DOHH2 (cell line): Measurements from ENCODE around the gene MAST1.
A peak's percentile ranks its signal among the peaks of the same experiment; 100 is the strongest.

Source experiments
- H3F3A ChIP-seq: fragments of 200-600 bp; sonication (generic), shearing (Covaris generic); 2 replicates; pipeline ENCODE4 v1.6.0; 2016; ENCODE audit warnings: antibody characterized with exemption, mild to moderate bottlenecking; ENCODE audit not compliant: control insufficient read depth, insufficient read depth
- H3K27ac ChIP-seq: fragments of 200-600 bp; sonication (generic); 2 replicates; pipeline ENCODE4 v1.5.1; 2014; ENCODE audit warnings: low read depth, mild to moderate bottlenecking, low read length, moderate library complexity
- H3K27me3 ChIP-seq: fragments of 200-600 bp; sonication (generic); 2 replicates; pipeline ENCODE4 v1.6.1; 2014; ENCODE audit warnings: mild to moderate bottlenecking, low read length, mixed read lengths; ENCODE audit not compliant: control insufficient read depth
- H3K36me3 ChIP-seq: fragments of 200-600 bp; sonication (generic); 2 replicates; pipeline ENCODE4 v1.6.1; 2014; ENCODE audit warnings: mild to moderate bottlenecking, low read length, moderate library complexity, mixed read lengths; ENCODE audit not compliant: control insufficient read depth
- H3K4me1 ChIP-seq: fragments of 200-600 bp; sonication (generic); 2 replicates; pipeline ENCODE4 v1.6.1; 2014; ENCODE audit warnings: mild to moderate bottlenecking, low read length, mixed read lengths; ENCODE audit not compliant: control insufficient read depth
- H3K4me2 ChIP-seq: fragments of 200-600 bp; sonication (generic); 2 replicates; pipeline ENCODE4 v1.6.0; 2014; ENCODE audit warnings: mild to moderate bottlenecking, low read length, moderate library complexity
- H3K4me3 ChIP-seq: fragments of 200-600 bp; sonication (generic); 2 replicates; pipeline ENCODE4 v1.5.1; 2014; ENCODE audit warnings: mild to moderate bottlenecking, low read length, mixed read lengths
- H3K79me2 ChIP-seq: fragments of 200-600 bp; sonication (generic); 2 replicates; pipeline ENCODE4 v1.6.1; 2014; ENCODE audit warnings: mild to moderate bottlenecking, low read length, mixed read lengths; ENCODE audit not compliant: control insufficient read depth
- H3K9me2 ChIP-seq: fragments of 200-600 bp; sonication (generic); replicated peaks from 2 replicates; pipeline ENCODE4 v1.6.1; 2014; ENCODE audit warnings: mild to moderate bottlenecking, low read length, mixed read lengths; ENCODE audit not compliant: control insufficient read depth
- H3K9me3 ChIP-seq: fragments of 200-600 bp; sonication (generic); 2 replicates; pipeline ENCODE4 v1.6.1; 2014; ENCODE audit warnings: antibody characterized with exemption, low read length, mixed read lengths; ENCODE audit not compliant: control insufficient read depth, insufficient read depth
- H4K20me1 ChIP-seq: fragments of 200-600 bp; sonication (generic); 2 replicates; pipeline ENCODE4 v1.6.0; 2014; ENCODE audit warnings: low read depth, mild to moderate bottlenecking, antibody characterized with exemption, low read length, moderate library complexity; ENCODE audit not compliant: control insufficient read depth, insufficient read depth
- EZH2phosphoT487 ChIP-seq: fragments of 200-600 bp; sonication (generic); IDR thresholded peaks from 2 replicates; pipeline ENCODE4 v1.6.1; 2017; ENCODE audit warnings: borderline replicate concordance, mild to moderate bottlenecking, antibody characterized with exemption, low read length, moderate library complexity, mixed read lengths
- TF ChIP-seq, protein P1 (sequence below): fragments of 200-600 bp; sonication (generic); IDR thresholded peaks from one replicate; pipeline ENCODE4 v1.5.1; 2014; ENCODE audit warnings: antibody characterized with exemption, mild to moderate bottlenecking, low read depth, low read length; ENCODE audit not compliant: poor library complexity, severe bottlenecking

MAST1 gene

GRCh38 chr19:12833418-12833737 lies 4.9 kb upstream of the MAST1 start:
- Histone ChIP-seq H4K20me1 (no peaks in the 10 kb centered on the region), H3K9me2 (no peaks in the 10 kb centered on the region), H3K4me3 (peak overlapping the region; percentile 48), H3K27ac (no peak overlapping the region), H3K9me3 (no peaks in the 10 kb centered on the region), H3K79me2 (no peaks in the 10 kb centered on the region), H3K4me2 (peak overlapping the region; percentile 48), H3K27me3 (peaks cover 36% of the 10 kb centered on the region), H3K36me3 (no peaks in the 10 kb centered on the region), H3F3A (peaks cover 14% of the 10 kb centered on the region), H3K4me1 (peaks cover 51% of the 10 kb centered on the region)
- no peak for TF ChIP-seq EZH2phosphoT487
- TF ChIP-seq, protein P1, sequence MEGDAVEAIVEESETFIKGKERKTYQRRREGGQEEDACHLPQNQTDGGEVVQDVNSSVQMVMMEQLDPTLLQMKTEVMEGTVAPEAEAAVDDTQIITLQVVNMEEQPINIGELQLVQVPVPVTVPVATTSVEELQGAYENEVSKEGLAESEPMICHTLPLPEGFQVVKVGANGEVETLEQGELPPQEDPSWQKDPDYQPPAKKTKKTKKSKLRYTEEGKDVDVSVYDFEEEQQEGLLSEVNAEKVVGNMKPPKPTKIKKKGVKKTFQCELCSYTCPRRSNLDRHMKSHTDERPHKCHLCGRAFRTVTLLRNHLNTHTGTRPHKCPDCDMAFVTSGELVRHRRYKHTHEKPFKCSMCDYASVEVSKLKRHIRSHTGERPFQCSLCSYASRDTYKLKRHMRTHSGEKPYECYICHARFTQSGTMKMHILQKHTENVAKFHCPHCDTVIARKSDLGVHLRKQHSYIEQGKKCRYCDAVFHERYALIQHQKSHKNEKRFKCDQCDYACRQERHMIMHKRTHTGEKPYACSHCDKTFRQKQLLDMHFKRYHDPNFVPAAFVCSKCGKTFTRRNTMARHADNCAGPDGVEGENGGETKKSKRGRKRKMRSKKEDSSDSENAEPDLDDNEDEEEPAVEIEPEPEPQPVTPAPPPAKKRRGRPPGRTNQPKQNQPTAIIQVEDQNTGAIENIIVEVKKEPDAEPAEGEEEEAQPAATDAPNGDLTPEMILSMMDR = no peak

- peak overlapping the region; percentile 73 for H3K4me3 ChIP-seq
- no peaks in the 10 kb centered on the region for H3K9me3 ChIP-seq
- H3K4me2 ChIP-seq = peak overlapping the region; percentile 71
- H3K79me2 ChIP-seq = no peaks in the 10 kb centered on the region
- peaks cover 14% of the 10 kb centered on the region for H3F3A ChIP-seq
- H3K9me2 ChIP-seq = no peaks in the 10 kb centered on the region
- TF ChIP-seq EZH2phosphoT487 = no peak
- TF ChIP-seq, protein P1 = peak; percentile 12
- no peak overlapping the region for H3K27ac ChIP-seq
- H4K20me1 ChIP-seq = no peaks in the 10 kb centered on the region
- H3K36me3 ChIP-seq = no peaks in the 10 kb centered on the region
- peaks cover 49% of the 10 kb centered on the region for H3K4me1 ChIP-seq
- peaks cover 36% of the 10 kb centered on the region for H3K27me3 ChIP-seq
Observed at GRCh38 chr19:12833738-12834565, 4.4 kb upstream of the MAST1 start.

DNA sequence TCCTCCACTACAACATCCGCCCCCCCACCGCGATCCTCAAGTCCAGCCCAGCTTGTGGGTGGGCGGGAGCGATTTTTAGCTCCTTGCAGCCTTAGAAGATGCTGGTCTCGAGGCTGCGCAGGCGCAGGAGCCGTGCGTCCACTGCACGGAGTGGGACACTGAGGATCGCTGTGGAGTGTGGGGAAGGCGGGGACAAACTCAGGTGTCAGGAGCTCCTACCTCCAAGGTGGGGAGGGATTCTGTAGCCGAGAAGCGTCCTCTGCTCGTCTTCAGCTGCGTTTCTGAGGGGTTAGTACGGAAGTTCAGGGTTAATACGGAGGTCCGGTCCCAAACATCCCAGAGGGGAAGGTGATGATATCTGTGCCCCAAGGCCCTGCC lies 3.8 kb upstream of the MAST1 start, which contains the start of gene RTBDN:
RTBDN (minus strand) TSS at position 14 of the 378 bp plus-strand sequence. CDS start 4,600 bp downstream, outside the sequence.
- H3K9me3 ChIP-seq = no peaks in the 10 kb centered on the region
- TF ChIP-seq, protein P1 = no peak
- no peak for TF ChIP-seq EZH2phosphoT487
- peaks cover 18% of the 10 kb centered on the region for H3F3A ChIP-seq
- H3K27ac ChIP-seq = no peak within 1 kb of the TSS
- no peaks in the 10 kb centered on the region for H3K79me2 ChIP-seq
- peak within 1 kb of the TSS; percentile 73 for H3K4me3 ChIP-seq
- H3K36me3 ChIP-seq = no peaks in the 10 kb centered on the region
- H4K20me1 ChIP-seq = no peaks in the 10 kb centered on the region
- H3K4me2 ChIP-seq = peak within 1 kb of the TSS; percentile 71
- no peaks in the 10 kb centered on the region for H3K9me2 ChIP-seq
- peaks cover 55% of the 10 kb centered on the region for H3K4me1 ChIP-seq
- peaks cover 42% of the 10 kb centered on the region for H3K27me3 ChIP-seq
